CD4-positive, alpha-beta T cell (primary cell): ENCODE results near the gene SNX25. TPM values are rescaled to one million over a fixed set of nuclear protein-coding genes. Genes with fewer than 3 reads are reported as not detected.

Experiments
- ATAC-seq: fragments of 200-7000 bp; cut with Tn5 transposase; one replicate; pipeline ENCODE4 v1.10.0; 2022; ENCODE audit warnings: mild to moderate bottlenecking; ENCODE audit not compliant: poor library complexity
- CTCF ChIA-PET: fragments of 350-600 bp; sonication (Branson Sonifier 250); formaldehyde crosslinking; loops from one replicate; lab custom pipeline; 2021; ENCODE audit warnings: antibody characterized with exemption, inconsistent platforms; lab: Charles Lee
- POLR2A ChIA-PET: fragments of 350-600 bp; sonication (Branson Sonifier 250); formaldehyde crosslinking; loops from one replicate; lab custom pipeline; 2021; ENCODE audit warnings: antibody characterized with exemption, inconsistent platforms; lab: Charles Lee
- DNase-seq, 14 experiments: peaks; one replicate each; pipeline ENCODE4 v3.0.0-alpha.2; 2013 to 2020; ENCODE audit warnings: mixed read lengths in 2 of 14
- H3K27ac ChIP-seq, 2 donors: one replicate each; pipeline versions ENCODE4 v1.5.1 to v1.7.0; 2013; ENCODE audit warnings: low read length in 2 of 2, low read depth in 1 of 2, mild to moderate bottlenecking in 1 of 2
- H3K27me3 ChIP-seq, 2 experiments: 1 replicate in 1 of 2; 2 replicates in 1 of 2; pipeline versions ENCODE4 v1.6.1 to v1.7.0; 2013; ENCODE audit warnings: low read length in 2 of 2, control low read depth in 1 of 2, mild to moderate bottlenecking in 1 of 2, moderate library complexity in 1 of 2; ENCODE audit not compliant: insufficient read depth in 2 of 2, control insufficient read depth in 1 of 2
- H3K36me3 ChIP-seq: one replicate; pipeline ENCODE4 v1.6.1; 2013; ENCODE audit warnings: low read length, control low read depth; ENCODE audit not compliant: insufficient read depth
- H3K4me1 ChIP-seq: one replicate; pipeline ENCODE4 v1.6.1; 2013; ENCODE audit warnings: low read length, control low read depth; ENCODE audit not compliant: insufficient read depth
- H3K4me3 ChIP-seq: one replicate; pipeline ENCODE4 v1.5.1; 2013; ENCODE audit warnings: mild to moderate bottlenecking, low read length, moderate library complexity
- H3K9me3 ChIP-seq, 2 experiments: 1 replicate in 1 of 2; 2 replicates in 1 of 2; pipeline versions ENCODE4 v1.6.1 to v1.7.0; 2013; ENCODE audit warnings: low read length in 2 of 2, mild to moderate bottlenecking in 2 of 2, control low read depth in 1 of 2, moderate library complexity in 1 of 2; ENCODE audit not compliant: control insufficient read depth in 1 of 2, insufficient read depth in 1 of 2
- H3K27ac Mint-ChIP-seq: one replicate; pipeline ENCODE4 v1.8.0; 2020; ENCODE audit warnings: mixed read lengths
- H3K27me3 Mint-ChIP-seq: one replicate; pipeline ENCODE4 v1.8.0; 2021; ENCODE audit warnings: mixed read lengths
- H3K36me3 Mint-ChIP-seq: one replicate; pipeline ENCODE4 v1.8.0; 2021; ENCODE audit warnings: low read depth, mixed read lengths
- H3K4me1 Mint-ChIP-seq: one replicate; pipeline ENCODE4 v1.8.0; 2021; ENCODE audit warnings: low read depth, mixed read lengths
- H3K4me3 Mint-ChIP-seq: one replicate; pipeline ENCODE4 v1.8.0; 2020; ENCODE audit warnings: mild to moderate bottlenecking, mixed read lengths
- H3K9me3 Mint-ChIP-seq: one replicate; pipeline ENCODE4 v1.8.0; 2020; ENCODE audit warnings: mixed read lengths
- intact Hi-C, 2 experiments: fragments of 100-400 bp; cut with DNase I in 1 of 2; cut with micrococcal nuclease in 1 of 2; formaldehyde crosslinking; loops; one replicate each; pipeline versions ENCODE4 v1.15.1 to v1.9.0; 2023 to 2025; cut with DNase I, micrococcal nuclease
- total RNA-seq, 174 experiments: library from RNA in 2 of 174; stranded (reverse) in 2 of 174; gene quantifications; one replicate each; pipeline ENCODE4 v1.2.3 and lab custom pipeline; 2021 to 2026
- TF ChIP-seq, protein P1 (sequence below): fragments of 200-600 bp; IDR thresholded peaks from one replicate; pipeline ENCODE4 v1.8.0; 2022; ENCODE audit warnings: antibody characterized with exemption, mild to moderate bottlenecking

The SNX25 gene
- total RNA-seq, 2 experiments from 2014 or later, result 7.9 to 9.1 TPM

DNA sequence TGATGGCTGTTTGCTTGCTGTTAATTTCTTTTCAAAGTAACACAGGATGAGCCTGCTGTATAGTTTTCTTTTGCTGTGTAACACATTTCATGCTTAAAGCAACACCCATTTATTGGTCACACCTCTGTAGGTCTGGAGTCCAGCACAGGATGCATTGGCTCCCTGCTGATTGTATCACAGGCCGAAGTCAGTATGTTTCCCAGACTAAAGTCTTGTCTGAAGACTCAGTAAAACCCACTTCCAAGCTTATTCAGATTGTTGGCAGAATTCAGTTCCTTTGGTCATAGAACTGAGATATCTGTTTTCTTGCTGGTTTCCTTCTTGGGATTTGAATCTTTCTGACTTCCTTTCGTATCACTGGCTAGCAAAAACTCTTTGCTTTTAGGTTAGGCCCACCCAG lies 132.0 kb downstream of the SNX25 start:
- CTCF ChIA-PET, result no interaction called here
- TF ChIP-seq, protein P1, sequence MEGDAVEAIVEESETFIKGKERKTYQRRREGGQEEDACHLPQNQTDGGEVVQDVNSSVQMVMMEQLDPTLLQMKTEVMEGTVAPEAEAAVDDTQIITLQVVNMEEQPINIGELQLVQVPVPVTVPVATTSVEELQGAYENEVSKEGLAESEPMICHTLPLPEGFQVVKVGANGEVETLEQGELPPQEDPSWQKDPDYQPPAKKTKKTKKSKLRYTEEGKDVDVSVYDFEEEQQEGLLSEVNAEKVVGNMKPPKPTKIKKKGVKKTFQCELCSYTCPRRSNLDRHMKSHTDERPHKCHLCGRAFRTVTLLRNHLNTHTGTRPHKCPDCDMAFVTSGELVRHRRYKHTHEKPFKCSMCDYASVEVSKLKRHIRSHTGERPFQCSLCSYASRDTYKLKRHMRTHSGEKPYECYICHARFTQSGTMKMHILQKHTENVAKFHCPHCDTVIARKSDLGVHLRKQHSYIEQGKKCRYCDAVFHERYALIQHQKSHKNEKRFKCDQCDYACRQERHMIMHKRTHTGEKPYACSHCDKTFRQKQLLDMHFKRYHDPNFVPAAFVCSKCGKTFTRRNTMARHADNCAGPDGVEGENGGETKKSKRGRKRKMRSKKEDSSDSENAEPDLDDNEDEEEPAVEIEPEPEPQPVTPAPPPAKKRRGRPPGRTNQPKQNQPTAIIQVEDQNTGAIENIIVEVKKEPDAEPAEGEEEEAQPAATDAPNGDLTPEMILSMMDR, result no peak
- Mint-ChIP-seq H3K4me3 (no peak overlapping the region), H3K27me3 (no peaks in the 10 kb centered on the region), H3K36me3 (peaks cover 45% of the 10 kb centered on the region), H3K27ac (no peak overlapping the region), H3K4me1 (peaks cover 32% of the 10 kb centered on the region), H3K9me3 (no peaks in the 10 kb centered on the region)
- DNase-seq (no peak), ATAC-seq (no peak)
- Histone ChIP-seq H3K27ac (no peak overlapping the region), H3K27me3 (no peaks in the 10 kb centered on the region), H3K4me1 (peaks cover 18% of the 10 kb centered on the region), H3K36me3 (peaks cover 4% of the 10 kb centered on the region), H3K9me3 (no peaks in the 10 kb centered on the region), H3K4me3 (no peak overlapping the region)
- POLR2A ChIA-PET, result no interaction called here
- intact Hi-C loops, result no loop called here

DNA sequence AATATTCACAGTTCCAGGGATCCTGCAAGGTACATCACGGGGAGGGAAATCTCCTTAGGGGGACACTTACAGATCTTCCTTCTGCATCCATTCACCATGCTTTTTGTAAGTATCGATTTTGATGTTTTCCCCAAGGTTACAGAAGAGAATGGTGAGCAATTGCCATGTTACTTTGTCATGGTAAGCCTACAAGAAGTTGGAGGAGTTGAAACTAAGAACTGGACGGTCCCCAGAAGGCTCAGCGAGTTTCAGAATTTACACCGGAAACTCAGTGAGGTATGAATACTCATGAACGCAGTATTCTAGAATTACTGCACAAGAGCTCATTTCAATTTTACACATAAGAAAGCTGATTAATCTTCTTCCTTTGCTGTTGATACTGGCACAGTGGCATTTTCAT lies 132.4 kb downstream of the SNX25 start:
- Mint-ChIP-seq H3K4me3 (no peak overlapping the region), H3K4me1 (peaks cover 32% of the 10 kb centered on the region), H3K36me3 (peaks cover 50% of the 10 kb centered on the region), H3K9me3 (no peaks in the 10 kb centered on the region), H3K27ac (no peak overlapping the region), H3K27me3 (no peaks in the 10 kb centered on the region)
- Histone ChIP-seq H3K36me3 (peaks cover 7% of the 10 kb centered on the region), H3K27ac (no peak overlapping the region), H3K4me3 (no peak overlapping the region), H3K9me3 (no peaks in the 10 kb centered on the region), H3K4me1 (peaks cover 18% of the 10 kb centered on the region), H3K27me3 (no peaks in the 10 kb centered on the region)
- TF ChIP-seq, protein P1, result no peak
- ChIA-PET CTCF (no interaction called here), POLR2A (no interaction called here)
- ATAC-seq, result no peak
- no peak for DNase-seq
- intact Hi-C loops, result no loop called here

DNA sequence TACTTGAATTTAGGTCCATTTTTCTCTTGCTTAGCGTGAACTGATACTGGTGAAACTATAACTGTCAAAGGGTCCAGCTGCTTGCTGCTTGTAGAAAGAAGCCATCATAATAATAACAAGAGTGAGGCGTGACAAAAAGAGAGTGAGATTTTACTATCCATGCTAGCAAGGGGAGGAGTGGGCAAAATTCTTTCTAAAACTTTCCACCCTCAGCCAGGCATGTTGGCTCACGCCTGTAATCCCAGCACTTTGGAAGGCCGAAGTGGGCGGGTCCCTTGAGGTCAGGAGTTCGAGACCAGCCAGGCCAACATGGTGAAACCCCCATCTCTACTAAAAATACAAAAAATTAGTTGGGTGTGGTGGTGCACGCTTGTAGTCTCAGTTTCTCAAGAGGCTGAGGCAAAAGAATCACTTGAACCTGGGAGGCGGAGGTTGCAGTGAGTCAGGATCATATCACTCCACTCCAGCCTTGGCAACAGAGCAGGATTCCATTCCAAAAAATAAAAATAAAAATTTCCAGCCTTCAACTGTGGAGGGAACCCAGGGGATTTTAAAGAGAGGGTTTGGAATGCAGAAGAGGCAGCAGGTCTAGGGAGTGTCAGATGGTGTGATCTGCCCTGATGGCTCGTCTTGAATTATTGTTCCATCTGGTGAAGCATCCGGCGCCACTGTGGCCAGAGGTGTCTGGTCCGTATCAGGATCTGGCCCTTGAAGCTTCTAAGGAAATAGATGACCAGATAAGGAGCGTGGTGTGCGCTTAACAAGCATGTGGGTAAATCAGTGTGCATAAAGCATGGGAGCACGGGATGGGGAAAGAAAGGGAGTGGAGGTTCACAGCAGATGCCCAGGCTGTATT lies 134.6 kb downstream of the SNX25 start:
- no peak overlapping the region for H3K27ac ChIP-seq
- no peaks in the 10 kb centered on the region for H3K9me3 Mint-ChIP-seq
- no peak for DNase-seq
- peaks cover 61% of the 10 kb centered on the region for H3K36me3 Mint-ChIP-seq
- H3K4me3 Mint-ChIP-seq, result no peak overlapping the region
- TF ChIP-seq, protein P1, result no peak
- intact Hi-C loops, result no loop called here
- peaks cover 11% of the 10 kb centered on the region for H3K36me3 ChIP-seq
- H3K27me3 ChIP-seq, result no peaks in the 10 kb centered on the region
- H3K27ac Mint-ChIP-seq, result no peak overlapping the region
- CTCF ChIA-PET, result no interaction called here
- peaks cover 18% of the 10 kb centered on the region for H3K4me1 ChIP-seq
- H3K27me3 Mint-ChIP-seq, result no peaks in the 10 kb centered on the region
- no peak overlapping the region for H3K4me3 ChIP-seq
- POLR2A ChIA-PET, result no interaction called here
- ATAC-seq, result no peak
- peaks cover 32% of the 10 kb centered on the region for H3K4me1 Mint-ChIP-seq
- H3K9me3 ChIP-seq, result no peaks in the 10 kb centered on the region
